ENCODE results near the gene CST9. TPM values are rescaled to one million over a fixed set of nuclear protein-coding genes. Genes with fewer than 3 reads are reported as not detected.

Gene CST9
- total and polyA plus RNA-seq, 2 experiments from 2014 or later = not detected

- 73% methylated on average over 13 of the region's 13 CpGs for WGBS (ENCODE audit: low lambda C conversion rate, missing lambda C conversion rate)
Observed at GRCh38 chr20:23586735-23587525, 18.8 kb downstream of the CST9 start.

GRCh38 chr20:23585808-23586734 lies 19.6 kb downstream of the CST9 start:
- H3K27ac ChIP-seq = peak overlapping the region; percentile 39
- H4K20me1 ChIP-seq (ENCODE audit: insufficient read depth, poor library complexity, severe bottlenecking) = no peaks in the 10 kb centered on the region
- WGBS (ENCODE audit: low lambda C conversion rate, missing lambda C conversion rate) = 78% methylated on average over 5 of the region's 5 CpGs
- peak; percentile 34 for DNase-seq (ENCODE audit: low spot score)
- H3K4me2 ChIP-seq = no peak overlapping the region
- no peaks in the 10 kb centered on the region for H3K27me3 ChIP-seq
- no peak overlapping the region for H2AFZ ChIP-seq
- peaks cover 13% of the 10 kb centered on the region for H3K4me1 ChIP-seq (ENCODE audit: insufficient read depth)
- H3K36me3 ChIP-seq (replicated peaks; ENCODE audit: insufficient read depth, low read depth) = no peaks in the 10 kb centered on the region
- no peak overlapping the region for H3K4me3 ChIP-seq
- TF ChIP-seq EZH2phosphoT487 (IDR thresholded peaks at IDR 0.05; ENCODE audit: low read depth, severe bottlenecking, unreplicated experiment) (no peak), EZH2 (IDR thresholded peaks at IDR 0.05; ENCODE audit: borderline replicate concordance) (no peak)
- TF ChIP-seq, protein P1, sequence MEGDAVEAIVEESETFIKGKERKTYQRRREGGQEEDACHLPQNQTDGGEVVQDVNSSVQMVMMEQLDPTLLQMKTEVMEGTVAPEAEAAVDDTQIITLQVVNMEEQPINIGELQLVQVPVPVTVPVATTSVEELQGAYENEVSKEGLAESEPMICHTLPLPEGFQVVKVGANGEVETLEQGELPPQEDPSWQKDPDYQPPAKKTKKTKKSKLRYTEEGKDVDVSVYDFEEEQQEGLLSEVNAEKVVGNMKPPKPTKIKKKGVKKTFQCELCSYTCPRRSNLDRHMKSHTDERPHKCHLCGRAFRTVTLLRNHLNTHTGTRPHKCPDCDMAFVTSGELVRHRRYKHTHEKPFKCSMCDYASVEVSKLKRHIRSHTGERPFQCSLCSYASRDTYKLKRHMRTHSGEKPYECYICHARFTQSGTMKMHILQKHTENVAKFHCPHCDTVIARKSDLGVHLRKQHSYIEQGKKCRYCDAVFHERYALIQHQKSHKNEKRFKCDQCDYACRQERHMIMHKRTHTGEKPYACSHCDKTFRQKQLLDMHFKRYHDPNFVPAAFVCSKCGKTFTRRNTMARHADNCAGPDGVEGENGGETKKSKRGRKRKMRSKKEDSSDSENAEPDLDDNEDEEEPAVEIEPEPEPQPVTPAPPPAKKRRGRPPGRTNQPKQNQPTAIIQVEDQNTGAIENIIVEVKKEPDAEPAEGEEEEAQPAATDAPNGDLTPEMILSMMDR (IDR thresholded peaks at IDR 0.05; ENCODE audit: poor library complexity) = no peak
- no peaks in the 10 kb centered on the region for H3K9me3 ChIP-seq (ENCODE audit: low read depth)
- H3K79me2 ChIP-seq = no peaks in the 10 kb centered on the region
- no peaks in the 10 kb centered on the region for H3K9me2 ChIP-seq (replicated peaks; ENCODE audit: insufficient read depth)

More at GRCh38 chr20:23586735-23587525, 18.8 kb downstream of the CST9 start:
- no peak overlapping the region for H3K4me3 ChIP-seq
- H3K79me2 ChIP-seq = no peaks in the 10 kb centered on the region
- peaks cover 13% of the 10 kb centered on the region for H3K4me1 ChIP-seq (ENCODE audit: insufficient read depth)
- no peaks in the 10 kb centered on the region for H3K36me3 ChIP-seq (replicated peaks; ENCODE audit: insufficient read depth, low read depth)
- DNase-seq (ENCODE audit: low spot score) = peak; percentile 1
- H3K27me3 ChIP-seq = no peaks in the 10 kb centered on the region
- no peaks in the 10 kb centered on the region for H3K9me2 ChIP-seq (replicated peaks; ENCODE audit: insufficient read depth)
- TF ChIP-seq EZH2 (IDR thresholded peaks at IDR 0.05; ENCODE audit: borderline replicate concordance) (no peak), EZH2phosphoT487 (IDR thresholded peaks at IDR 0.05; ENCODE audit: low read depth, severe bottlenecking, unreplicated experiment) (no peak)
- TF ChIP-seq, protein P1 (IDR thresholded peaks at IDR 0.05; ENCODE audit: poor library complexity) = no peak
- H3K9me3 ChIP-seq (ENCODE audit: low read depth) = no peaks in the 10 kb centered on the region
- no peak overlapping the region for H2AFZ ChIP-seq
- H3K4me2 ChIP-seq = no peak overlapping the region
- H4K20me1 ChIP-seq (ENCODE audit: insufficient read depth, poor library complexity, severe bottlenecking) = no peaks in the 10 kb centered on the region
- H3K27ac ChIP-seq = peak overlapping the region; percentile 39

GRCh38 chr20:23585449-23585807 lies 20.3 kb downstream of the CST9 start:
- no peak overlapping the region for H3K4me3 ChIP-seq
- no peaks in the 10 kb centered on the region for H3K36me3 ChIP-seq (replicated peaks; ENCODE audit: insufficient read depth, low read depth)
- peak overlapping the region; percentile 39 for H3K27ac ChIP-seq
- TF ChIP-seq, protein P1 (IDR thresholded peaks at IDR 0.05; ENCODE audit: poor library complexity) = no peak
- TF ChIP-seq EZH2 (IDR thresholded peaks at IDR 0.05; ENCODE audit: borderline replicate concordance) (no peak), EZH2phosphoT487 (IDR thresholded peaks at IDR 0.05; ENCODE audit: low read depth, severe bottlenecking, unreplicated experiment) (no peak)
- H3K79me2 ChIP-seq = no peaks in the 10 kb centered on the region
- no peaks in the 10 kb centered on the region for H3K27me3 ChIP-seq
- H3K4me1 ChIP-seq (ENCODE audit: insufficient read depth) = peaks cover 13% of the 10 kb centered on the region
- no peaks in the 10 kb centered on the region for H3K9me3 ChIP-seq (ENCODE audit: low read depth)
- H3K4me2 ChIP-seq = no peak overlapping the region
- no peak overlapping the region for H2AFZ ChIP-seq
- WGBS (ENCODE audit: low lambda C conversion rate, missing lambda C conversion rate) = 94% methylated on average over 5 of the region's 5 CpGs
- H4K20me1 ChIP-seq (ENCODE audit: insufficient read depth, poor library complexity, severe bottlenecking) = no peaks in the 10 kb centered on the region
- no peaks in the 10 kb centered on the region for H3K9me2 ChIP-seq (replicated peaks; ENCODE audit: insufficient read depth)
- peak; percentile 3 for DNase-seq (ENCODE audit: low spot score)

All from hepatocyte (in vitro differentiated cells).